Measurements from ENCODE around the gene PSMG3.

Gene PSMG3

DNA sequence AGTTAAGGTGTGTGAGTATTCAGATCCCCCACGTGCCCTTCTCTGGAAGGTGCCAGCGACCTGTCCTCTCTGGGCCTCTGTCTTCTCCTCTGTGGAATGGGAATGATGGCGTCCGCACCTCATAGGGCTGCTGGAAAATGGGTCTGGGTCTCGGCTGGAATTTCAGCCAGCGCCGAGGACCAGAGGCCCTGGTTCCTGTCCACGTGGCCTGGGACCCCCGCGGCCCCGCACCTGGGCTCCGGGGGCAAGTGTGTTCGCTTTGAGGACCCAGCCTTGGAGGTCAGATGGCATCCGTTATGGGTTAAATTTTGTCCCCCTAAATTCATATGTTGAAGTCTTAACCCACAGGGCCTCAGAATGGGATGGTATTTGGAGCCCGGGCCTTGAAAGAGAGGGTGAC is 32.6 kb upstream of the PSMG3 start:
- TF ChIP-seq CTCF (conservative IDR thresholded peaks at IDR 0.05) (no peak), ZFX (IDR thresholded peaks at IDR 0.05) (no peak)
- no peak overlapping the region for H3K27ac ChIP-seq

DNA sequence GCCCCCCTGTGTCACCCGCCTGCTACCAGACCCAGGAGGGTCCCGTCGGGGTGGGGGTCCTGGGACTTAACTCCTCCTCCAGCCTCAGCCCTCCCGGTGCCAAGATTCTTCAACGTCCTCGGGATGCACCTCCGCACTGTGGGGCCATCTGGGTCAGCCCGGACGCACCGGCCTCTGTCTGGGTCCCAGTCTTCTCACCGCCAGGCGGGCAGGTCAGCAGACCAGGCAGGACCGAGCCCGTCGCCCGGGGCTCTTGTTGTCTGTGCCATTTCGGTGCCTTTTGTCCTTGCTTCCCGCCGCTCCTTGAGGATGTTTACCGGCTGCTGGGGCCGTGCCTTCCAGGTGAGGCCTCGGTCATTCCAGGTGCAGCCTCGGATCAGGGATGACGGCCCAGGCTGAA is 32.1 kb upstream of the PSMG3 start:
- H3K27ac ChIP-seq = no peak overlapping the region
- TF ChIP-seq ZFX (IDR thresholded peaks at IDR 0.05) = no peak
- no peak for TF ChIP-seq CTCF (conservative IDR thresholded peaks at IDR 0.05)

DNA sequence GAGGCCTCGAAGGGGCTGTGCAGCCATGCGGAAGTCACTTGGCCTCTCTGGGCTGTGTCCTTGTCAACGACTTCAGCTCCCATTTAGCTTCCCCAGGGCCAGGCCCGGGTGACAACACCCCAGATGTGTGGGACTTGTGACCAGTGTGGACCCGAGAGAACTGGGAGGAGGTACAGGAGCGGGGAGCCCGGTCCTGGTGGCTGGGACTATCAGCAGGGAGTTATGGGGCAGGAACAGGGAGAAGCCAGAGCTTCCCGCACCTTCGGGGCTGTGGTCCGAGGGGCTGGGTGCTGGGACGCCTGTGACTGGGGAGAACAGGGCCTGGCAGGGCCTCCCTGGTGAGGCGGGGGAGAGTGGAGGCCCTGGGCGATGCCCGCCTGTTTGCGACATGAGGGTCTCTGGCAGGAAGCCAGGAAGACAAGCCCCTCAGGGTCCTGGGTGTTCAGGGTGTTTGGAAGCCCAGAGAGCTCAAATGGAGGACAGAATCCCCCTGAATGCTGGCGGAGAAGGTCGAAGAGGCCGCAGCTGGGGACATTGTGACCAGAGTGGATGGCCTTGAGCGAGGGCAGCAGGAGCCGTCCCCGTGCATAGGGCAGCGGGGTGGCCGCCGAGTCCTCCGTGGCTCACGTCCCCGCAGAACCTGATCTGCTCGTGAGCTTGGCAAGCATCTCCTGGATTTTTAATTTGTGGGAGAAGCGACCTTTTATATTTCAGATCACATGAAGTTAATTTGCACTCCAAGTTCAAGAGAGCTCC is 30.0 kb upstream of the PSMG3 start:
- no peak overlapping the region for H3K27ac ChIP-seq
- TF ChIP-seq ZFX (IDR thresholded peaks at IDR 0.05) (no peak), CTCF (conservative IDR thresholded peaks at IDR 0.05) (no peak)

DNA sequence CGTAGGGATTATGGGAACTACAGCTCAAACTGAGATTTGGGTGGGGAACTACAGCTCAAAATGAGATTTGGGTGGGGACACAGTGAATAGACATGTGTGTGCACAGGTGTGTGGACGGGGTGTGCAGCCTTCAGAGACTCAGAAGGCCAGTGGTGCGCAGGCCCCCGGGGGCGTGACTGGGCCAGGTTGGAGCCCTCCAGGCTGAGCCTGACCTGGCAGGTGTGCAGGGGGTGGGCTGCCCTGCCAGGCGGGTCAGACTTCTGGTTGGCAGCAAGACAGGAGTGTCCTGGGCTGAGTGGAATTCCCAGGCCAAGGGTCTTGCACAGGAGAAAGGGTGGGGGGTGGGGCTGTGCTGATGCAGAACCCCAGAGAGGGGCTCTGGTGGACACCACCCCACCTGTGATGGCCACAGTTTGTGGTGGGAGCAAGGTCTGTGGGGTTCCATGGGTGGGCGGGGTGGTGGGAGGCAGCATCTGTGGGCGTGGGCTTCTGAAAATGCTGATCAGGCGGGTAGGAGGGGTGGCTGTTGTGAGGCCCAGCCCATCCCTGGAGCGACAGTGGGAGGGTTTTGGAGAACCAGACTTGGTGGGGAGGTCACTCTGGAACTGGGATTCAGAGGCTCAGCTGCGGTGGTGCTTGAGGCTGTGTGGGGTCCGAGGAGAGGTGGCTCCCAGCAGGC is 29.3 kb upstream of the PSMG3 start:
- H3K27ac ChIP-seq = no peak overlapping the region
- no peak for TF ChIP-seq ZFX (IDR thresholded peaks at IDR 0.05)
- no peak for TF ChIP-seq CTCF (conservative IDR thresholded peaks at IDR 0.05)

- H3K27ac ChIP-seq = no peak overlapping the region
- no peak for TF ChIP-seq CTCF (conservative IDR thresholded peaks at IDR 0.05)
- no peak for TF ChIP-seq ZFX (IDR thresholded peaks at IDR 0.05)
Measured at GRCh38 chr7:1598286-1598685, 28.5 kb upstream of the PSMG3 start.

DNA sequence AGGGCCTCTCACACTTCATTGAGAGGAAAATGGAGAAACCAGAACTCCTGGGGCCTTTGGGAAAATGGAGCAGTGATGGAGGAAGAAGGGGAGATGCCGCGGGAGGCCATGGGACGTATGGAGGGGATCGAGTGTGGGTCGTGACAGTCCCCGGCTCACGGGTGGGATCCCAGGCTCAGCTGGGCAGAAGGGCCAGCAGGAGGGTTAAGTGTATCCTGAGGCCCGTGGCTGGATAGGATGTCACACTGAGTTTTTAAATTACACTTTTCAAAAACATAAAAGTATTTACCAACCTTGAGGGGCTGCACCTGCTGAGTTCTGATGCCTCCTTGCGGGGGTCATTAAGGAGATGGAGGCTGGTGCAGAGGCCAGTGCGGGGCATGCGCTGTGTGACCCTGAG is 28.0 kb upstream of the PSMG3 start:
- no peak for TF ChIP-seq ZFX (IDR thresholded peaks at IDR 0.05)
- no peak for TF ChIP-seq CTCF (conservative IDR thresholded peaks at IDR 0.05)
- no peak overlapping the region for H3K27ac ChIP-seq

GRCh38 chr7:1597066-1597760 is 27.4 kb upstream of the PSMG3 start:
- no peak for TF ChIP-seq ZFX (IDR thresholded peaks at IDR 0.05)
- TF ChIP-seq CTCF (conservative IDR thresholded peaks at IDR 0.05) = no peak
- no peak overlapping the region for H3K27ac ChIP-seq
